Natural killer cell (primary cell): ENCODE measurements around the gene MACROD2. TPM values are rescaled to one million over a fixed set of nuclear protein-coding genes. Genes with fewer than 3 reads are reported as not detected.

Experiments used
- ATAC-seq, 3 donors: fragments of 150-1000 bp in 2 of 3; fragments of 200-7000 bp in 1 of 3; cut with Tn5 transposase; 1 replicate in 1 of 3; 2 replicates in 2 of 3; pipeline ENCODE4 v1.10.0; 2021; ENCODE audit warnings: mild to moderate bottlenecking in 2 of 3, moderate library complexity in 2 of 3
- DNase-seq, 2 donors: peaks; one replicate each; pipeline versions ENCODE4 v3.0.0 to v3.0.0-alpha.2; 2013 to 2021; ENCODE audit warnings: mixed read lengths in 1 of 2
- H3K27ac ChIP-seq: one replicate; pipeline ENCODE4 v1.5.1; 2013; ENCODE audit warnings: mild to moderate bottlenecking, low read length
- H3K27me3 ChIP-seq: one replicate; pipeline ENCODE4 v1.6.1; 2013; ENCODE audit warnings: low read length; ENCODE audit not compliant: control insufficient read depth, insufficient read depth
- H3K36me3 ChIP-seq: one replicate; pipeline ENCODE4 v1.6.1; 2013; ENCODE audit warnings: low read length; ENCODE audit not compliant: control insufficient read depth, insufficient read depth
- H3K4me1 ChIP-seq: one replicate; pipeline ENCODE4 v1.6.1; 2013; ENCODE audit warnings: low read length; ENCODE audit not compliant: control insufficient read depth, insufficient read depth
- H3K4me3 ChIP-seq: one replicate; pipeline ENCODE4 v1.5.1; 2013; ENCODE audit warnings: low read length
- H3K9me3 ChIP-seq: one replicate; pipeline ENCODE4 v1.6.1; 2013; ENCODE audit warnings: low read length; ENCODE audit not compliant: control insufficient read depth, insufficient read depth
- H3K27ac Mint-ChIP-seq, 2 donors: one replicate each; pipeline ENCODE4 v1.8.0; 2022; ENCODE audit warnings: mild to moderate bottlenecking in 2 of 2, mixed read lengths in 2 of 2, moderate library complexity in 1 of 2
- H3K27me3 Mint-ChIP-seq, 2 donors: one replicate each; pipeline ENCODE4 v1.8.0; 2022; ENCODE audit warnings: low read depth in 2 of 2, mixed read lengths in 2 of 2
- H3K36me3 Mint-ChIP-seq: one replicate; pipeline ENCODE4 v1.8.0; 2022; ENCODE audit warnings: mixed read lengths
- H3K4me1 Mint-ChIP-seq, 2 donors: one replicate each; pipeline ENCODE4 v1.8.0; 2022; ENCODE audit warnings: mixed read lengths in 2 of 2
- H3K4me3 Mint-ChIP-seq: one replicate; pipeline ENCODE4 v1.8.0; 2022; ENCODE audit warnings: mild to moderate bottlenecking, moderate library complexity, mixed read lengths
- H3K9me3 Mint-ChIP-seq, 2 donors: one replicate each; pipeline ENCODE4 v1.8.0; 2022; ENCODE audit warnings: mixed read lengths in 2 of 2
- WGBS: methylation state at CpG from one replicate; pipeline ENCODE4 v1.1.7; 2013; ENCODE audit warnings: missing lambda C conversion rate; ENCODE audit not compliant: insufficient coverage; 5-methylcytosine and 5-hydroxymethylcytosine counted together
- intact Hi-C: fragments of 100-400 bp; cut with micrococcal nuclease; formaldehyde crosslinking; loops from one replicate; pipeline ENCODE4 v1.14.2; 2022
- total RNA-seq, 4 donors: library from RNA; stranded (reverse); fragments of 120-200 nt in 1 of 4; gene quantifications; one replicate each; pipeline versions ENCODE4 v1.2.3 to v1.2.4, GENCODE V29; 2013 to 2022
- TF ChIP-seq, protein P1 (sequence below): fragments of 200-600 bp; IDR thresholded peaks from one replicate; pipeline ENCODE4 v1.8.0; 2022; ENCODE audit warnings: antibody characterized with exemption

MACROD2 gene
- total RNA-seq, 3 donors from 2014 or later (not counting 1 experiment from before 2014, with no cell fraction given): 0.19 to 0.88 TPM; not detected in 1

DNA sequence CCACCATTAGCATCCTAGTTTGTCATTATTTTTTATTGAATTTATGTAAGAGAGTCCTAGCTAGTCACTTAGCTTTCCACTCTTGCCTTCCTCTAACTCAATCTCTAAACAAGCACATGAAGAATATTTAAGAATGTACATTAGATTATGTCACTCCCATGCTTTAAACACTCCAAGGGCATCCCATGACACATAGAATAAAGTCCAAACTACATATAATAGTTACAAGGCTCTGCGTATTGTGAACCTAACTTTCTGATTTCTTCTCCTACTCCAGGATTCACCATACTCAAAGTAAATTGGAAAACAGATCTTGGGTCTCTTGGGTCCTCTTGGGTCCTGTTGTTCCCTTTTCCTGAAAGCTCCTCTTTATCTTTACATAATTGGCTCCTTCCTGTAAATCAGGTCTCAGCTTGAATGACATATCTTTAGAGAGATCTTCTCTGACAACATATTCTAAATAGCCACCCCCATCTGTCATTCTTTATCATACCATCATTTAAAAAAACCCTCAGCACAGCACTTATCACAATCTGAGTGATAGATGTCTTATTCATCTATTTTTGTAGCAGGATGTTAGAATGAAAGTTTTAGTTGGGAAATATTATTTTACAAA is 1384.5 kb downstream of the MACROD2 start:
- Histone ChIP-seq H3K36me3 (no peaks in the 10 kb centered on the region), H3K27ac (no peak overlapping the region), H3K4me1 (no peaks in the 10 kb centered on the region), H3K9me3 (no peaks in the 10 kb centered on the region), H3K4me3 (no peak overlapping the region), H3K27me3 (no peaks in the 10 kb centered on the region)
- H3K9me3 Mint-ChIP-seq: peaks cover 7 to 12% of the 10 kb centered on the region in 2 donors
- H3K4me3 Mint-ChIP-seq: no peak overlapping the region
- intact Hi-C loops: no loop called here
- DNase-seq (no peak), ATAC-seq (no peak)
- TF ChIP-seq, protein P1, sequence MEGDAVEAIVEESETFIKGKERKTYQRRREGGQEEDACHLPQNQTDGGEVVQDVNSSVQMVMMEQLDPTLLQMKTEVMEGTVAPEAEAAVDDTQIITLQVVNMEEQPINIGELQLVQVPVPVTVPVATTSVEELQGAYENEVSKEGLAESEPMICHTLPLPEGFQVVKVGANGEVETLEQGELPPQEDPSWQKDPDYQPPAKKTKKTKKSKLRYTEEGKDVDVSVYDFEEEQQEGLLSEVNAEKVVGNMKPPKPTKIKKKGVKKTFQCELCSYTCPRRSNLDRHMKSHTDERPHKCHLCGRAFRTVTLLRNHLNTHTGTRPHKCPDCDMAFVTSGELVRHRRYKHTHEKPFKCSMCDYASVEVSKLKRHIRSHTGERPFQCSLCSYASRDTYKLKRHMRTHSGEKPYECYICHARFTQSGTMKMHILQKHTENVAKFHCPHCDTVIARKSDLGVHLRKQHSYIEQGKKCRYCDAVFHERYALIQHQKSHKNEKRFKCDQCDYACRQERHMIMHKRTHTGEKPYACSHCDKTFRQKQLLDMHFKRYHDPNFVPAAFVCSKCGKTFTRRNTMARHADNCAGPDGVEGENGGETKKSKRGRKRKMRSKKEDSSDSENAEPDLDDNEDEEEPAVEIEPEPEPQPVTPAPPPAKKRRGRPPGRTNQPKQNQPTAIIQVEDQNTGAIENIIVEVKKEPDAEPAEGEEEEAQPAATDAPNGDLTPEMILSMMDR: no peak
- WGBS: 91% methylated on average over 1 of the region's 1 CpG
- no peaks in the 10 kb centered on the region for H3K4me1 Mint-ChIP-seq
- H3K36me3 Mint-ChIP-seq: no peaks in the 10 kb centered on the region
- no peaks in the 10 kb centered on the region for H3K27me3 Mint-ChIP-seq
- H3K27ac Mint-ChIP-seq: no peak overlapping the region

DNA sequence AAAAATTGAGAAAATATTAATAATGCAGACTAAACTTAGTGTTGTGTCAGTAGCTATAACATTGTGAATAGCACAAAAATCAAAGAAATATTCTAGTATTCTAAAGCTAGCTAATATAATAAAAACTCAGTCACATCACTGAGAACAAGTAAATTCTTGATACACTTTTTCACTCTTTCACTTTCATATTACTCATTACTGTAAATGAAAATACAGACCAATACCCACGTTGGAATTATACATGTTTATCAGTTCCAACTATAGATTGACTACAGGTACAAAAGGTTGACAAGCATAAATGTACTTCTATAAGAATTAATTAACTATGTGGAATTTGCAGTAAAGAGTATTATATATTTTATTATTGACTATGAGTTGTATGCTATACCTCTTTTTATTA is 1385.5 kb downstream of the MACROD2 start:
- peaks cover 7 to 12% of the 10 kb centered on the region in 2 donors for H3K9me3 Mint-ChIP-seq
- H3K36me3 Mint-ChIP-seq: no peaks in the 10 kb centered on the region
- no peak overlapping the region for H3K4me3 Mint-ChIP-seq
- WGBS: no CpG with 5 or more reads among the region's 1 CpG
- Histone ChIP-seq H3K36me3 (no peaks in the 10 kb centered on the region), H3K27me3 (no peaks in the 10 kb centered on the region), H3K9me3 (no peaks in the 10 kb centered on the region), H3K4me3 (no peak overlapping the region), H3K4me1 (no peaks in the 10 kb centered on the region), H3K27ac (no peak overlapping the region)
- no peaks in the 10 kb centered on the region for H3K4me1 Mint-ChIP-seq
- H3K27ac Mint-ChIP-seq: no peak overlapping the region
- TF ChIP-seq, protein P1: no peak
- intact Hi-C loops: no loop called here
- H3K27me3 Mint-ChIP-seq: no peaks in the 10 kb centered on the region
- DNase-seq: no peak
- no peak for ATAC-seq

DNA sequence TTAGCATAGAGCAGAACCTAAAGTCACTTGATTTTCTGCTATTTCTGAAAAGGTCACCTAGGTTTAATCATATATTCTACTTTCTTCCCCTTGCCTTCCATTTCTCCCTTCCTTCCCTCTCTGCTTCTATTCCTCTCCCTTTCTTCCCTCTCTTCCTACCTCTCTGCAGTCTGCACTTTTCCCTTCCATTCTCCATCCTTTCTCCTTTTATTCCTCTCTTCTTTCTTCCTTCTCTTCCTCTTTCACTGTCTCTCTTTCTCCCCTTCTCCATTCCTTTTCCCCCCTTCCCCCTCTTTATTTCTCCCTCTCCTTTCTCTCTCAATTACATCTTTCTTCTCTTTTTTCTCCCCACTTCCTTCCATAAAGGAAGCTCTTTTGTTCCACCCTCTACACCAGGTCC is 1391.9 kb downstream of the MACROD2 start:
- Histone ChIP-seq H3K9me3 (no peaks in the 10 kb centered on the region), H3K4me1 (no peaks in the 10 kb centered on the region), H3K4me3 (no peak overlapping the region), H3K36me3 (no peaks in the 10 kb centered on the region), H3K27ac (no peak overlapping the region), H3K27me3 (no peaks in the 10 kb centered on the region)
- TF ChIP-seq, protein P1: no peak
- Mint-ChIP-seq H3K27me3 (no peaks in the 10 kb centered on the region), H3K36me3 (no peaks in the 10 kb centered on the region), H3K27ac (no peak overlapping the region), H3K4me3 (no peak overlapping the region), H3K9me3 (peaks cover 13 to 16% of the 10 kb centered on the region in 2 donors), H3K4me1 (no peaks in the 10 kb centered on the region)
- no peak for DNase-seq
- intact Hi-C loops: no loop called here
- ATAC-seq: no peak

DNA sequence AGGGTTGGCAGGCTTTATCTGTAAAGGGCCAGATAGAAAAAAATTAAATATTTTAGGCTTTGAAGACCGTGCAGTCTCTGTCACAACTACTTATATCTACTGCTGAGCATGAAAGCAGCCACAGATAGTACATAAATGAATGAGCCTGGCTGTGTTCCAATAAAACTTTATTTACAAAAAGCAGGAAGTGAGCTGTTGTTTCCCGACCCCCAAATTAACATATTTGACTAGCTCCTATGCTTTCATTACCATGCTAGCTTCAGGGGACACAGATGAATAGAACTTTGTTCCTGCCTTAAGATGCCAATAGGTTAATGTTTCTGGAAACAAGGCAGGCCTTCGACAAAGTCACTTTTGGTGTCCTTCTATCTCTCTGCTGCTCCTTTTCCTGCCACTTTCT is 1400.1 kb downstream of the MACROD2 start:
- TF ChIP-seq, protein P1: no peak
- Mint-ChIP-seq H3K36me3 (no peaks in the 10 kb centered on the region), H3K9me3 (peaks cover 7 to 11% of the 10 kb centered on the region in 2 donors), H3K27me3 (no peaks in the 10 kb centered on the region), H3K27ac (no peak overlapping the region), H3K4me3 (no peak overlapping the region), H3K4me1 (no peaks in the 10 kb centered on the region)
- intact Hi-C loops: no loop called here
- Histone ChIP-seq H3K9me3 (no peaks in the 10 kb centered on the region), H3K4me3 (no peak overlapping the region), H3K4me1 (no peaks in the 10 kb centered on the region), H3K27ac (no peak overlapping the region), H3K36me3 (no peaks in the 10 kb centered on the region), H3K27me3 (no peaks in the 10 kb centered on the region)
- WGBS: 76% methylated on average over 3 of the region's 3 CpGs
- DNase-seq: no peak
- no peak for ATAC-seq
